Measurements from ENCODE around the gene METRN. TPM values are rescaled to one million over a fixed set of nuclear protein-coding genes. Genes with fewer than 3 reads are reported as not detected.

Gene METRN
- total and polyA plus RNA-seq, 2 of the 4 experiments (the other 2 are of a cell fraction) = 6.1 to 48.2 TPM

DNA sequence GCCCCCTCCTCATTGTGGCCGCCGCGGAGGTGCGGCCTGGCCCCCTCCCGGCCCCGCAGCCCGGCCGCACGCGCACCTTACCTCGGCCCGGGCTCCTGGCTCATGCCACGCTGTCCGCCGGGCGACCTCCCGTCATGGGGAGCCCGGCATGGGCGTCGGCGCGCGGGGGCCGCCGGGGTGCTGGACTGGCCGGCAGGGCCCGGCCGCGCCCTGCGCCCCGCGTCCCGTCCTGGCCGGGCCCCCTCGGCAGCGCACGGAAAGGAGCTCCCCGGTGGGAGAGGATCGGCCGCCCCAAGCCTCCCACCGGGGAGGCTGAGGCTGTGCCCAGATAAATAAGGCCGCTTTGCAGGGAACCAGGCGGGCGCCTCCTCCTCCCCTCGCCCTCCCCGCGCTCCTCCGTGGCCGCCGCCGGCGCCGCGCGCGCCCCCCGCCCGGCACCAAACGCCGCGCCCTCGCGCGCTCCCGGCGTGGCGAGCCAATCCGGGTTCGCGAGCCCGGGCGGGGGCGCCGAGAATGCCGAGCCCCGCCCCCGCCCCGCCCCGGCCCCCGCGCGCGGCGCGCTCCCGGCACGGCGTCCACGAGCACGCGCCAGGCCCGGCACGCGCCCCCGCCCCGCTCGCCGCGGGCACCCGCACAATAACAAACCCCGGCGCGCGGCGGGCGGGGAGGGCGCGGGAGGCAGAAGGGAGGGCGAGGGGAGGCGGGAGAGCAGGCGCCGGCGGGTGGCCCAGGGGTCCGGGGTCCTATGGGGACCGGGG lies 9.3 kb upstream of the METRN start, which contains the start of gene FBXL16:
Gene FBXL16, minus strand, starts transcription at position 371 of the 758 bp plus-strand sequence. CDS start 8,396 bp downstream, outside the sequence.
- BruUV-seq (replicated peaks) = no TSS peak
- no peak within 1 kb of the TSS for H2AK5ac ChIP-seq (ENCODE audit: low read depth, low read length)
- peak within 1 kb of the TSS; percentile 24 for H2AK9ac ChIP-seq (replicated peaks; ENCODE audit: low read depth, low read length, poor library complexity)
- H3K27me3 ChIP-seq (ENCODE audit: control insufficient read depth, insufficient read depth, low read length) = peaks cover 64% of the 10 kb centered on the region
- no peak within 1 kb of the TSS for H3K9ac ChIP-seq (ENCODE audit: low read depth, low read length)
- intact Hi-C loops (cut with micrococcal nuclease) = no loop called here
- H4K5ac ChIP-seq (ENCODE audit: low read depth, low read length) = no peak within 1 kb of the TSS
- no peak within 1 kb of the TSS for H2AFZ ChIP-seq (replicated peaks; ENCODE audit: low read length, poor library complexity)
- DNase-seq (no peak), ATAC-seq (ENCODE audit: low read depth) (peak; percentile 4; the same call in 1 of the 2 replicates)
- no peaks in the 10 kb centered on the region for H3K9me1 ChIP-seq (ENCODE audit: insufficient read depth, low read length)
- H3K9me3 ChIP-seq (ENCODE audit: control insufficient read depth, insufficient read depth, low read length) = no peaks in the 10 kb centered on the region
- H4K91ac ChIP-seq (ENCODE audit: insufficient read depth, low read depth, low read length) = no peak within 1 kb of the TSS
- H2BK5ac ChIP-seq (ENCODE audit: low read depth, low read length, poor library complexity, severe bottlenecking) = no peak within 1 kb of the TSS
- no peaks in the 10 kb centered on the region for H3K36me3 ChIP-seq (ENCODE audit: control insufficient read depth, insufficient read depth, low read length)
- H3K18ac ChIP-seq (ENCODE audit: low read depth, low read length) = no peak within 1 kb of the TSS
- H3K79me1 ChIP-seq (ENCODE audit: low read depth in 1 of 2, low read length in 2 of 2) = no peaks in the 10 kb centered on the region
- H3K4ac ChIP-seq (ENCODE audit: low read depth, low read length) = no peak within 1 kb of the TSS
- 1% methylated on average over 21 of the region's 115 CpGs; no CpG with 5 or more reads in 1 of the 2 experiments for WGBS, 2 experiments (ENCODE audit: extremely low coverage in 2 of 2, insufficient read length in 1 of 2)
- ChIA-PET POLR2A (ENCODE audit: unreplicated experiment) (no interaction called here), CTCF (no interaction called here)
- H4K20me1 ChIP-seq (ENCODE audit: insufficient read depth, low read length) = peaks cover 18% of the 10 kb centered on the region; the same call in 1 of the 2 replicates
- H3K14ac ChIP-seq (replicated peaks; ENCODE audit: low read depth, low read length) = no peak within 1 kb of the TSS
- no peak within 1 kb of the TSS for H3K4me2 ChIP-seq (ENCODE audit: low read depth, low read length)
- dilution Hi-C loops (cut with HindIII; ENCODE audit: low sequenced_read_pairs, unreplicated experiment) = no loop called here
- in situ Hi-C loops (cut with MboI; ENCODE audit: low sequenced_read_pairs) = loop anchor here (25.0 kb wide), 1 partner anchor 357 kb away; the partner anchor contains the start of gene SSTR5
- peak within 1 kb of the TSS; percentile 32; the same call in 1 of the 2 replicates for H3K4me3 ChIP-seq (ENCODE audit: insufficient read depth, low read depth, low read length)
- no peak within 1 kb of the TSS for H3K27ac ChIP-seq (ENCODE audit: insufficient read depth, low read length)
- no peak within 1 kb of the TSS for H2BK20ac ChIP-seq (ENCODE audit: low read depth, low read length)
- no peak within 1 kb of the TSS for H3K23ac ChIP-seq (ENCODE audit: low read depth, low read length)
- no peak within 1 kb of the TSS for H3K56ac ChIP-seq (ENCODE audit: extremely low read depth, insufficient read depth, low read length)
- H2BK120ac ChIP-seq (ENCODE audit: low read depth, low read length) = no peak within 1 kb of the TSS
- no peak within 1 kb of the TSS for H2BK15ac ChIP-seq (ENCODE audit: low read depth, low read length)
- H3K4me1 ChIP-seq (ENCODE audit: control insufficient read depth, insufficient read depth, low read length) = peaks cover 5% of the 10 kb centered on the region; the same call in 1 of the 2 replicates
- no peak within 1 kb of the TSS for H4K8ac ChIP-seq (ENCODE audit: low read depth in 2 of 2, low read length in 2 of 2)
- TF ChIP-seq POLR2A (IDR thresholded peaks at IDR 0.05; ENCODE audit: low read depth, low read length) (no peak), CEBPB (IDR thresholded peaks at IDR 0.05; ENCODE audit: low read depth, low read length) (no peak), RFX5 (IDR thresholded peaks at IDR 0.05; ENCODE audit: low read depth, low read length) (no peak), MXI1 (IDR thresholded peaks at IDR 0.05; ENCODE audit: borderline replicate concordance, low read depth, low read length) (no peak), MAZ (IDR thresholded peaks at IDR 0.05; ENCODE audit: borderline replicate concordance, low read depth, low read length) (no peak), RAD21 (IDR thresholded peaks at IDR 0.05; ENCODE audit: low read length) (no peak), FOS (IDR thresholded peaks at IDR 0.05; ENCODE audit: low read depth, low read length) (no peak), RCOR1 (IDR thresholded peaks at IDR 0.05; ENCODE audit: insufficient replicate concordance, low read length) (no peak), MAFK (IDR thresholded peaks at IDR 0.05; ENCODE audit: low read depth, low read length) (no peak), CHD1 (IDR thresholded peaks at IDR 0.05; ENCODE audit: low read depth, low read length) (no peak), SMC3 (IDR thresholded peaks at IDR 0.05; ENCODE audit: low read depth, low read length) (no peak), NFE2L2 (IDR thresholded peaks at IDR 0.05; ENCODE audit: low read depth, low read length) (no peak)
- TF ChIP-seq, protein P1, sequence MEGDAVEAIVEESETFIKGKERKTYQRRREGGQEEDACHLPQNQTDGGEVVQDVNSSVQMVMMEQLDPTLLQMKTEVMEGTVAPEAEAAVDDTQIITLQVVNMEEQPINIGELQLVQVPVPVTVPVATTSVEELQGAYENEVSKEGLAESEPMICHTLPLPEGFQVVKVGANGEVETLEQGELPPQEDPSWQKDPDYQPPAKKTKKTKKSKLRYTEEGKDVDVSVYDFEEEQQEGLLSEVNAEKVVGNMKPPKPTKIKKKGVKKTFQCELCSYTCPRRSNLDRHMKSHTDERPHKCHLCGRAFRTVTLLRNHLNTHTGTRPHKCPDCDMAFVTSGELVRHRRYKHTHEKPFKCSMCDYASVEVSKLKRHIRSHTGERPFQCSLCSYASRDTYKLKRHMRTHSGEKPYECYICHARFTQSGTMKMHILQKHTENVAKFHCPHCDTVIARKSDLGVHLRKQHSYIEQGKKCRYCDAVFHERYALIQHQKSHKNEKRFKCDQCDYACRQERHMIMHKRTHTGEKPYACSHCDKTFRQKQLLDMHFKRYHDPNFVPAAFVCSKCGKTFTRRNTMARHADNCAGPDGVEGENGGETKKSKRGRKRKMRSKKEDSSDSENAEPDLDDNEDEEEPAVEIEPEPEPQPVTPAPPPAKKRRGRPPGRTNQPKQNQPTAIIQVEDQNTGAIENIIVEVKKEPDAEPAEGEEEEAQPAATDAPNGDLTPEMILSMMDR (conservative IDR thresholded peaks at IDR 0.05; ENCODE audit: low read depth, low read length) = no peak
- TF ChIP-seq, protein P2, sequence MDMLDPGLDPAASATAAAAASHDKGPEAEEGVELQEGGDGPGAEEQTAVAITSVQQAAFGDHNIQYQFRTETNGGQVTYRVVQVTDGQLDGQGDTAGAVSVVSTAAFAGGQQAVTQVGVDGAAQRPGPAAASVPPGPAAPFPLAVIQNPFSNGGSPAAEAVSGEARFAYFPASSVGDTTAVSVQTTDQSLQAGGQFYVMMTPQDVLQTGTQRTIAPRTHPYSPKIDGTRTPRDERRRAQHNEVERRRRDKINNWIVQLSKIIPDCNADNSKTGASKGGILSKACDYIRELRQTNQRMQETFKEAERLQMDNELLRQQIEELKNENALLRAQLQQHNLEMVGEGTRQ (IDR thresholded peaks at IDR 0.05; ENCODE audit: low read depth, low read length) = no peak
- TF ChIP-seq, protein P3, sequence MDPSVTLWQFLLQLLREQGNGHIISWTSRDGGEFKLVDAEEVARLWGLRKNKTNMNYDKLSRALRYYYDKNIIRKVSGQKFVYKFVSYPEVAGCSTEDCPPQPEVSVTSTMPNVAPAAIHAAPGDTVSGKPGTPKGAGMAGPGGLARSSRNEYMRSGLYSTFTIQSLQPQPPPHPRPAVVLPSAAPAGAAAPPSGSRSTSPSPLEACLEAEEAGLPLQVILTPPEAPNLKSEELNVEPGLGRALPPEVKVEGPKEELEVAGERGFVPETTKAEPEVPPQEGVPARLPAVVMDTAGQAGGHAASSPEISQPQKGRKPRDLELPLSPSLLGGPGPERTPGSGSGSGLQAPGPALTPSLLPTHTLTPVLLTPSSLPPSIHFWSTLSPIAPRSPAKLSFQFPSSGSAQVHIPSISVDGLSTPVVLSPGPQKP (IDR thresholded peaks at IDR 0.05; ENCODE audit: borderline replicate concordance, low read depth, low read length) = no peak
